ENCODE measurements around the gene FRAT2.
A peak's percentile ranks its signal among the peaks of the same experiment; 100 is the strongest.

The FRAT2 gene

DNA sequence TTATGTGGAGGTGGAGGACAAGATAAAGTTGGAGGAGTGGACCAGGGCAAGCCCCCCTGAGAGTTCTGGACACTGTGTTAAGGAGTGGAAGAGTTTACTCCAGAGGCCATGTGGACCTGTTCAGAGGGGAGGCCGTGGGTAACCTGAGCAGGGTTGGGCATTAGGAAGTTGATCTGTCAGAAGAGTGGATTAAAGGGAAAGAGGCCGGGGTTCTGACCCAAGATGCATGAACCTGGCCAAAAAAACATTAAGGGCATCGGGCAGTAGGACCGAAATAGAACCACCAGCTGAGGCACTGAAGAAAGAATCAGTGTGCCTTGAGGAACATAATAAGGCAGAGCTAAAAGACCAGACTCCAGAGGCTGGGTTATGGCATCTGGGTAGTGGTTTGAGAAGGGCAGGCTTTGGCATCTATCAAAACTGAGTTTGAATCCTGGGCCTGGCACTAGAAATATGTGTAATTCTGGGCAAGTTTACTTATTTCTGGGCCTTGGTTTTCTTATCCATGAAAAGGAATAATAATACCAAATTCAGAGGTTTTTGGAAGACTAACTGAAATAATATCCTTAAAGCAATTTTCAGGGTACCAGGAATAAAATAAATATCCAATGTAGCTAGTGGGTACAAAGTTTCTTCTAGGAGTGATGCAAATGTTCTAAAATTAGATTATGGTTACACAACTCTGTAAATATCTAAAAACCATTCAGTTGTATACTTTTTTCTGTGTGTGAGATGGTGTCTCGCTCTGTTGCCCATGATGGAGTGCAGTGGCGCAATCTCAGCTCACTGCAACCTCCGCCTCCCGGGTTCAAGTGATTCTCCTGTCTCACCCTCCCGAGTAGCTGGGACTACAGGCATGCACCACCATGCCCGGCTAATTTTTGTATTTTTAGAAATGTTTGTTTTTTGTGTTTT, 26.4 kb downstream of the FRAT2 start:
- no peaks in the 10 kb centered on the region for H3K36me3 ChIP-seq (ENCODE audit: insufficient read depth, low read length)
- H3K4me3 ChIP-seq (ENCODE audit: low read depth, low read length): no peak overlapping the region
- H2AFZ ChIP-seq (ENCODE audit: low read length, unreplicated experiment): no peak overlapping the region
- no peak overlapping the region for H3K27ac ChIP-seq (ENCODE audit: low read depth, low read length)
- H3K4me1 ChIP-seq (ENCODE audit: control insufficient read depth, insufficient read depth, low read length, unreplicated experiment): no peaks in the 10 kb centered on the region
- no peaks in the 10 kb centered on the region for H3K27me3 ChIP-seq (ENCODE audit: insufficient read depth, low read length)
- H3K79me2 ChIP-seq (ENCODE audit: control insufficient read depth, insufficient read depth, low read length, unreplicated experiment): no peaks in the 10 kb centered on the region

DNA sequence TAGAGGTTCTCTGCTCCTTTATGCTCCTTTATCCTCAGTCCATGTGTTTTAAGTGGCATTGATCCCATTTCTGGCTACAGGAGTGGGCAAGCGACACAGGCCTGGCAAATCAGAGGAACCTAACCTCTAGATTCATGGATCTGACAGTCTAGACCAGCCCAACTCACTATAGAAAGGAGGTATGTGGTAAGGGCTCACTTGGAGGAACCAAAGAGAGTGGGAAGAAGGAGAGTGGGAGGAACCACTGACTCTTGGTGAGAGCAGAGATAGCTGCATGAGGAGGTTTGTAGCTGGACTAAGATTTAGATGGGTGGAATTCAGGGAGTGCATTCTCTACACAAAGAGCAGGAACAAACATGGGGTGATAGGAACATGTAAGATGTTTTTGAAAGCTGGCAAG, 27.1 kb downstream of the FRAT2 start:
- H3K4me3 ChIP-seq (ENCODE audit: low read depth, low read length): no peak overlapping the region
- H3K27me3 ChIP-seq (ENCODE audit: insufficient read depth, low read length): no peaks in the 10 kb centered on the region
- H2AFZ ChIP-seq (ENCODE audit: low read length, unreplicated experiment): no peak overlapping the region
- no peaks in the 10 kb centered on the region for H3K36me3 ChIP-seq (ENCODE audit: insufficient read depth, low read length)
- H3K27ac ChIP-seq (ENCODE audit: low read depth, low read length): no peak overlapping the region
- no peaks in the 10 kb centered on the region for H3K79me2 ChIP-seq (ENCODE audit: control insufficient read depth, insufficient read depth, low read length, unreplicated experiment)
- no peaks in the 10 kb centered on the region for H3K4me1 ChIP-seq (ENCODE audit: control insufficient read depth, insufficient read depth, low read length, unreplicated experiment)

DNA sequence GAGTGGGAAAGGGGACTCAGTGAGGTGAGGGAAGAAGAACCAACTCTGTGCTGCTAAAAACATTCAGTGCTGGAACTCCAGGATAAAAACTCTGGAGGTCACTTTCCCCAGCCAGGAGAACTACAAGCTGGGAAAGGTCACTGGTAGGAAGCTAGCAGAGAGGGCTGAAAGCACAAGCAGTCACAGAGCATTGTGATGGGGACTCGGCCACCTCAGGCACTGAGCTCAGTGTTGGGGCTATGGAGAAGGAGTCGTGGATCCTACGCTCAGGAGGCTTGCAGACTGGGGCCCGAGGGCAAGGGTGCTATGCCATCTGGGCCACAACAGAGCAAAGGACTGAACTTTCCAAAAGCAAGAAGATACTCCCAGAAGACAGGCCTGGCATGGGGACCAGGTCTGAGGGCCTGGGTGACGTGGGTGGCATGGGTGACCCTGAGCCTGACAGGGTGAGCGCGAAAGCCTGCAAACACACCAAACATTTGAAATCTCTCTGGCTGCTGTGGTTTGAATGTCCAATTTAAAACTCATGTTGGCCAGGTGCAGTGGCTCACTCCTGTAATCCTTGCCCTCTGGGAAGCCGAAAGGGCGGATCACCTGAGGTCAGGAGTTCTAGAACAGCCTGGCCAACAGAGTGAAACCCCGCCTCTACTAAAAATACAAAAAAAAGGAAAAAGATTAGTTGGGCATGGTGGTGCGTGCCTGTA, 32.3 kb downstream of the FRAT2 start:
- no peak overlapping the region for H3K4me3 ChIP-seq (ENCODE audit: low read depth, low read length)
- peaks cover 7% of the 10 kb centered on the region for H3K4me1 ChIP-seq (ENCODE audit: control insufficient read depth, insufficient read depth, low read length, unreplicated experiment)
- H2AFZ ChIP-seq (ENCODE audit: low read length, unreplicated experiment): no peak overlapping the region
- H3K36me3 ChIP-seq (ENCODE audit: insufficient read depth, low read length): no peaks in the 10 kb centered on the region
- H3K27me3 ChIP-seq (ENCODE audit: insufficient read depth, low read length): no peaks in the 10 kb centered on the region
- no peak overlapping the region for H3K27ac ChIP-seq (ENCODE audit: low read depth, low read length)
- no peaks in the 10 kb centered on the region for H3K79me2 ChIP-seq (ENCODE audit: control insufficient read depth, insufficient read depth, low read length, unreplicated experiment)

DNA sequence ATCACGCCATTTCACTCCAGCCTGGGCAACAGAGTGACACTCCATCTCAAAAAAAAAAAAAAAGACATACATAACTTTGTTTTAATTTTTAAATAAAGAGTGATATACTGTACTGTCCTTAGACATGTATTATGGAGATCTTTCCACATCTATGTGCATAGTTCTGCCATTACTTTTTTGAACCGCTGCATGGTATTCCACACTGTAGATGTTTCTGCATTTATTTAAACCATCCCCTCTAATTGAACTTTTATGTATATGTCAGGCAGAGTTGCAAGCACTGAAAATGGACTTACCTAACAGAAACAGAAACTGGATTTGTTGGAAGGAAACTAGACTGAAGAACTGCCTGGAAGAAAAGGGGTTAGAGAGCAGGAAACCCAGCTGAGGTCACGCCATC, 33.5 kb downstream of the FRAT2 start:
- no peaks in the 10 kb centered on the region for H3K79me2 ChIP-seq (ENCODE audit: control insufficient read depth, insufficient read depth, low read length, unreplicated experiment)
- no peaks in the 10 kb centered on the region for H3K36me3 ChIP-seq (ENCODE audit: insufficient read depth, low read length)
- no peak overlapping the region for H3K27ac ChIP-seq (ENCODE audit: low read depth, low read length)
- no peaks in the 10 kb centered on the region for H3K27me3 ChIP-seq (ENCODE audit: insufficient read depth, low read length)
- no peak overlapping the region for H3K4me3 ChIP-seq (ENCODE audit: low read depth, low read length)
- no peak overlapping the region for H2AFZ ChIP-seq (ENCODE audit: low read length, unreplicated experiment)
- H3K4me1 ChIP-seq (ENCODE audit: control insufficient read depth, insufficient read depth, low read length, unreplicated experiment): peaks cover 7% of the 10 kb centered on the region

DNA sequence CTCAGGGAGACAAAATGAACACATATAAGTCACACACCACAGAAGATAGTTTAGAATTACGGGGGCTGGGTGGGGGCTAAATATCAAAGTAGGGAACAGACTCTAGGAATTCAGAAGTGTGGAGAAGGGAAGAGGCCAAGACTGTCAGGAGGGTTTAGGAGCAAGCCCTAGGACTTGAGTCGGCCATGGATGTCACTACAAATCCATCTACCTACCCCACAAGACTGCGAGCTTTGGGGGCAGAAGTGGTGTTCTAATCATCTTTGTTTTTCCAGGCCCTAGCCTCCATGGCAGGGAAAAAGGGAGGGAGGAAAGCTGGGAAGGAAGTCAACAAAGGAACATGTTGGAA, 36.3 kb downstream of the FRAT2 start:
- Histone ChIP-seq H3K36me3 (ENCODE audit: insufficient read depth, low read length) (no peaks in the 10 kb centered on the region), H3K4me3 (ENCODE audit: low read depth, low read length) (no peak overlapping the region), H3K4me1 (ENCODE audit: control insufficient read depth, insufficient read depth, low read length, unreplicated experiment) (peaks cover 7% of the 10 kb centered on the region), H2AFZ (ENCODE audit: low read length, unreplicated experiment) (peak overlapping the region; percentile 45), H3K27ac (ENCODE audit: low read depth, low read length) (no peak overlapping the region), H3K79me2 (ENCODE audit: control insufficient read depth, insufficient read depth, low read length, unreplicated experiment) (no peaks in the 10 kb centered on the region), H3K27me3 (ENCODE audit: insufficient read depth, low read length) (no peaks in the 10 kb centered on the region)

DNA sequence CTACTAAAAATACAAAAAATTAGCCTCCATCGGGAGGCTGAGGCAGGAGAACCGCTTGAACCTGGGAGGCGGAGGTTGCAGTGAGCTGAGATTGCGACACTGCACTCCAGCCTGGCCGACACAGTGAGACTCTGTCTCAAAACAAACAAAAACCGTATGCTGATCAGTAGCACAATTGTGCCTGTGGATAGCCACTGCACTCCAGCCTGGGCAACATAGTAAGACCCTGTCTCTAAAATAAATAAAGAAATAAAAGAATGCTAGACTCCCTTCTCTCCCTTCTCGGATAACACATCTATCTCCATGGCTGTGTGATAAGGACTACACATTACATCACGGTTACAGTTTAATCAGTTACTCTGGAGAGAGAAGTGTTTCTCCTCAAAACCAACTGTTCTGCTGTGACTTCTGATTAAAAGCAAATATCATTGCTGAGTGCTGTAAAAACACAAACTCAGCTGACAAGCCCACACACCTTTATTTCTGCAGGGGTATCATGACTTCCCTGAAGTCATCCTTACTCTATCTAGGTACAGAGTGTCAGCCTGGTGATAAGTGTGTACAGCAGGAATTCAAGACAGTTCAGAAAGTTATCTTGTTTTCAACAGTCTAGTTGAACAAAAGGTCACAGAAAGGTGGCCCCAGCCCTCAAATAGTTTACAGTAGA, 36.8 kb downstream of the FRAT2 start:
- no peaks in the 10 kb centered on the region for H3K36me3 ChIP-seq (ENCODE audit: insufficient read depth, low read length)
- H3K27me3 ChIP-seq (ENCODE audit: insufficient read depth, low read length): no peaks in the 10 kb centered on the region
- peak overlapping the region; percentile 45 for H2AFZ ChIP-seq (ENCODE audit: low read length, unreplicated experiment)
- no peak overlapping the region for H3K4me3 ChIP-seq (ENCODE audit: low read depth, low read length)
- H3K79me2 ChIP-seq (ENCODE audit: control insufficient read depth, insufficient read depth, low read length, unreplicated experiment): no peaks in the 10 kb centered on the region
- H3K4me1 ChIP-seq (ENCODE audit: control insufficient read depth, insufficient read depth, low read length, unreplicated experiment): peaks cover 7% of the 10 kb centered on the region
- no peak overlapping the region for H3K27ac ChIP-seq (ENCODE audit: low read depth, low read length)

DNA sequence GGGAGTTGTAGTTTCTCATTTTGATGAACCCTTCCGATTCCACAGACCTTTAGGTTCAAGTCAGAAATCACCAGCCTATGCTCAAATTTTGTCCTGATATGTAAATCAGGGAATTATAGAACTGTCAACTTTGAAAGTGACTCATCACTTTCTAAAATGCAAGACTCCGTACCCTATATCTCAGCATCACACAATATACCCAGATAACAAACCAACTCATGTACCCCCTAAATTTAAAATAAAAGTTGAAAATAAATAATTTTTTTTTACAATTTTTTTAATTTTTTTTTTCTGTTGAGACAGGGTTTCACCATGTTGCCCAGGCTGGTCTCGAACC, 41.7 kb downstream of the FRAT2 start:
- Histone ChIP-seq H2AFZ (ENCODE audit: low read length, unreplicated experiment) (peak overlapping the region; percentile 30), H3K4me3 (ENCODE audit: low read depth, low read length) (no peak overlapping the region)

DNA sequence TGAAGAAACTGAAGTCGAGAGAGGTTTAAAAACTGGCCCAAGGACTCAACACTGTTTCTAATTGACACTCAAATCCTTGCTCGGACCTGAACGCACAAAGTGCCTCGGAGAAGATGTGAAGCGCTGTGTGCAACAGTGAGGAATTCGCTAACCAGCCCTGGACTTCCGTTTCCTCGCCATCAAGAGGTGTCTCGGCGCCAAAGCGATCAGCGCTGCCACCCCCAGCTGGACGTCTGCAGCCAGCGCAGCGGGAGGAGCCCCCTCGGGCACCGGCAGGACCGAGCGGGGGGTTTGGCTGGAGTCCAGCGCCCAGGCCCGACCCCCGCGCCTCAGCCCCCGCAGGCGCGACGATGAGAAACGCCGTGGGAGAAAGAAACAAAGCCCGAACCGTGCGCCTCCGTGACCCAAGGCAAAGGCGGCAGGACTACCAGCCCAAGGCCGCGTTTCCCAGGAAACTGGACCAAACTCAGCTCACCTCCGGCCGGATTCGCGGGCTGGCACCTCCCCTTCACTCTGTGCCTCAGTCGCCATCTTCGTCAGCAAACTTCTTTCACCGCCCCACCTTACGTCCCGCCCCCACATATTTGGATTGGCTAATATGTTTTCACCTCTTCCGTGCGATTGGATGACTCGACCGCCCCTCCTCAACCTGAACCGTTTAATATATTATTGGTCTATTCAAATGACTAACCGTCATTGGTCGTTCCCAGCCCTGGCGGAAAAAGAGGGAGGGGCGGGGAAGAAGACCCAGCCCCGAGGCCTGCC, 42.2 kb downstream of the FRAT2 start, which contains the start of gene ARHGAP19:
Gene ARHGAP19, minus strand, starts transcription at position 541 of the 765 bp plus-strand sequence. Its CDS starts 10 bp downstream, at position 531.
- Histone ChIP-seq H2AFZ (ENCODE audit: low read length, unreplicated experiment) (peak within 1 kb of the TSS; percentile 94), H3K4me3 (ENCODE audit: low read depth, low read length) (peak within 1 kb of the TSS; percentile 77), H3K4me1 (ENCODE audit: control insufficient read depth, insufficient read depth, low read length, unreplicated experiment) (no peaks in the 10 kb centered on the region), H3K36me3 (ENCODE audit: insufficient read depth, low read length) (no peaks in the 10 kb centered on the region), H3K79me2 (ENCODE audit: control insufficient read depth, insufficient read depth, low read length, unreplicated experiment) (peaks cover 9% of the 10 kb centered on the region), H3K27me3 (ENCODE audit: insufficient read depth, low read length) (no peaks in the 10 kb centered on the region), H3K27ac (ENCODE audit: low read depth, low read length) (peak within 1 kb of the TSS; percentile 93)

More for the DNA sequence above, 41.7 kb downstream of the FRAT2 start:
- Histone ChIP-seq H3K27me3 (ENCODE audit: insufficient read depth, low read length) (no peaks in the 10 kb centered on the region), H3K79me2 (ENCODE audit: control insufficient read depth, insufficient read depth, low read length, unreplicated experiment) (peaks cover 9% of the 10 kb centered on the region), H3K36me3 (ENCODE audit: insufficient read depth, low read length) (no peaks in the 10 kb centered on the region), H3K27ac (ENCODE audit: low read depth, low read length) (no peak overlapping the region), H3K4me1 (ENCODE audit: control insufficient read depth, insufficient read depth, low read length, unreplicated experiment) (peaks cover 1% of the 10 kb centered on the region)

DNA sequence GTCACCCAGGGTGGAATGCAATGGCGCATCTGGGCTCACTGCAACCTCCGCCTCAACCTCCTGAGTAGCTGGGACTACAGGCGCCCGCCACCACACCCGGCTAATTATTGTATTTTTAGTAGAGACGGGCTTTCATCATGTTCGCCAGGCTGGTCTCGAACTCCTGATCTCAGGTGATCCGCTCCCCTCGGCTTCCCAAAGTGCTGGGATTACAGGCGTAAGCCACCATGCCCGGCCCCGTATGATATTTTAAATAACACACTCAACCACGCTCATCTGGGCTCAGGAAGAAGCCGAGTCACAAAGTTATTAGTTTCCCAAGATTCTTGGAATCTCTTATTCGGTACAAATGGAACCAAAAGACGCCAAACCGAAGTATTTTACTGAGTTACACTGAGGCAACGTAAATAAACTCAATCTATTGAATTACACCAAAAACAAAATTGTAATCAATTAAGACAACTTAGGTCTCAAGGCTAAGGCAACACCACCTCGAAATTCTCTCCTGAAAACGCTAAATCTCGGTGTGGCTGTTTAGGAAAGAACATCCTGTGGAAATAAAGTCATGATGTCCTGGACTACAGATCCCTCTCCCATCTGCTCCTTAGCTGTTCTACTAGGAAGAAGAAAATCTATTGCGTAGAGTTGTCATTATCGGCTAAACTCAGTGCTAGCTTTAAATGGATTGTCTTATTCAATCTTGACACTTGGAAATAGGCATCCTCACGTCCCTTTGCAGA, 43.0 kb downstream of the FRAT2 start:
- Histone ChIP-seq H3K27ac (ENCODE audit: low read depth, low read length) (peak overlapping the region; percentile 93), H3K79me2 (ENCODE audit: control insufficient read depth, insufficient read depth, low read length, unreplicated experiment) (peaks cover 9% of the 10 kb centered on the region), H3K27me3 (ENCODE audit: insufficient read depth, low read length) (no peaks in the 10 kb centered on the region), H3K36me3 (ENCODE audit: insufficient read depth, low read length) (no peaks in the 10 kb centered on the region), H3K4me1 (ENCODE audit: control insufficient read depth, insufficient read depth, low read length, unreplicated experiment) (no peaks in the 10 kb centered on the region), H3K4me3 (ENCODE audit: low read depth, low read length) (peak overlapping the region; percentile 77), H2AFZ (ENCODE audit: low read length, unreplicated experiment) (peak overlapping the region; percentile 94)

Data from ACC112 (cell line).